HG02642 (cell line): ENCODE results near the gene ADPRHL1.
"Not testable (repeated sequence)": the region's sequence is repeated elsewhere in the genome, so short reads cannot be mapped to it uniquely, and the experiment has no call there.

Source experiments
- ATAC-seq: cut with Tn5 transposase; IDR thresholded peaks from one replicate; pipeline ENCODE4 v1.9.1; 2021; ENCODE audit warnings: mild to moderate bottlenecking; ENCODE audit not compliant: unreplicated experiment, poor library complexity

The ADPRHL1 gene

DNA sequence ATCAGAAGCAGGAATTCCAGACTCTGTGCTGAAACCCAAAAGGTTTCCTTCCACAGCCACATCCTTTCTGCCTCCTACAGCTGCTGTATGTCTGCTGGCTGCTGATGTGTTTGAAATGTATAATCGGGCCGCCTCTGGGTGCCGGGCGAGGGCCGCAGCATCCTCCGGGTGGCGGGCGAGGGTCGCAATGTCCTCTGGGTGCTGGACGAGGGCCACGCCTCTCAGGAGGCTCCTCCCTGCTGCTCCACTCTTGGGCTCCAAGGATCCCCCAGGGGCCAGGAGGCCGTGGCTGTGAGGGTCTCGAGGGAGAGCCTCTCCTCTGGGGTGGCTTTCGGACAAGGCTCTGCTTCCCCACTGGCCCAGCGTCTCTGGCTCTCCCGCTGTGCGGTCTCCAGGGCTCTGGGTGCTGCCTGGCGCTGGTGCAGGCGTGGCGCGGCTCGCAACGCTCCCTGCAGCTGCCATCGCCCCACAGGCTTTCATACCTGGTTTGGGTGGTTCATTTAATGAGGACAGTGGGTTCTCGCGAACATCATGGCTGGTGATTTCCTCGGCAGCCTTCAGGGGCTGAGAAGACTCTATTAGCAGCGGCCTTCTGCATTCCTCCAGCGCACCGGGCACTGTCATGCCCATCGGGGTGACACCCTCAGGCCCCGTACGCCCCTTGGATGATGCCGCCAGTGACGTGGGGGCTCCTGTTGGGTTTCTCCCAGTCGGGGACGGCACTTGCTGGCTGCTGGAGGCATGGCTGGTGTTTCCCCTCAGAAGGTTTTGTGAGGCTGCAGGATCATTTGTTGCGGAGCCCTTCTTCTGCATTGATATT is 47.6 kb downstream of the ADPRHL1 start:
- no peak for ATAC-seq

DNA sequence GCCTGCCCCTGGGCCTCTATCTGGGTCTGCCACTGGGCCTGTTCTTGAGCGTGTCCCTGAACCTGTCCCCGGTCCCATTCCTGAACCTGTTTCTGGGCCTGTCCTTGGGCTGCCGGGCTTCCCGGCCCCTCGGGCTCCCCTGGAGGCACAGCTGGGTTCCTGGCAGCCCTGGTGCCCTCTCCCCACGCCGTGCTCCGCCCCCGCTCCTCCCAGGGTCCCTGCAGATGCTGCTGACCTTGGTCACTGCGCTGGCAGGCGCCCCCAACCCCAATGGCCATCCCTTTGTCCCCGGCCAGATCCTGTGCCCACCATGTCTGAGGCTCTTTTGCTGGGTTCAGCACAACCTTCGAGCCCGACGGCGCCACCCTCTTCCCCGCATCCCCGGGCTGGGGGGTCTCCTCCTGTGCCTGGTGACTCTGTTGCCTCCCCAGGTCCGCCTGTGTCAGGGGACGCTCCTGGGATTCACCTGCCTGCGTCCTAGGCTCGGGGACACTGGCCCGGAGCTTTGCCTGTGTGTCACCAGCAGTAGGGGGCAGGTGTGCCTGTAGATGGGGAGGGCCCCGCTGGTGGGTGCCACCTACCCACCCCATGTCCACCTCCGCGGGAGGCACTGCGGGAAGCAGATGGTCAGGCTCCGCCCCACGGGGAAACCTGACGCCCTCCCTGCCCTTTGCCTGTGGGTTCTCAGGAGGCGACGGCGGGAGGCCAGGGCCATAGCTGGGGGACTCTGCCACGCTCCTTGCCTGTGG is 48.4 kb downstream of the ADPRHL1 start:
- no peak for ATAC-seq

GRCh38 chr13:113404366-113404722 is 48.9 kb downstream of the ADPRHL1 start:
- no peak for ATAC-seq

DNA sequence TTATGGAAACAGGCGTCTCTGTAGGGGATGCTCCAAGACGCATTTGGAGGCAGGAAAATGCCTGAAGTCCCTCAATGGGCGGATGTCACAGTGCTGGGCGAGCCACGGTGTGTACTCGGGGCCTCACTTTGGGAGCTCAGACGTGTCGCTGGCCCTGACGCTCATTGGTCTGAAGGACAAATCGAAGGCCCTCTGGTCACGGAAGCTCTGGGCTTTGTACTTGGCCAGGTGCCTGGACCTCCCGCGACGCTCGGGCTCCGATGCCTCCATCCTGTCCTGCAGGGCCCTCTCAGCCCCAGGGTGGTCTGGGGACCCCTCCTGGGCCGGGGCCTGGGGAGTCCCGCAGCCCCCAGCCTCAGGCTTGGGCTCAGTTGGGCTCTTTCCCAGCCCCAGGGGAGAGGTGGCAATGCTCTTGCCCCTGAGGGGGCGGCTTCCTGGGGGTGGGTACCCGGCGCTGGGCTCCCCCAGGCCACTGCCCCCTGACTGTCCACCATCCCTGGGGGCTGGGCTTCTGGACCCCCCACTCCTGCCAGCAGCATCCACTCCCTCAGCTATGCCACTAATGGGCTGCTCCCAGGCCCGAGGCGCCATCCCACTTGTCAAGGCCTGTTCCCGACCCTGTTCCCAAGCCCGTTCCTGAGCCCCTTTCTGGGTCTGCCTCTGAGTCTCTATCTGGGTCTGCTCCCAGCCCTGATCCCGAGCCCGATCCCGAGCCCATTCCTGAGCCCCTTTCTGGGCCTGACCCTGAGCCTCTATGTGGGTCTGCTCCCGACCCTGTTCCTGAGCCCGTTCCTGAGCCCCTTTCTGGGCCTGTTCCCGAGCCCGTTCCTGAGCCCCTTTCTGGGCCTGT is 49.8 kb downstream of the ADPRHL1 start:
- no peak for ATAC-seq

- no peak for ATAC-seq
Observed at GRCh38 chr13:113402471-113403254, 50.6 kb downstream of the ADPRHL1 start.

DNA sequence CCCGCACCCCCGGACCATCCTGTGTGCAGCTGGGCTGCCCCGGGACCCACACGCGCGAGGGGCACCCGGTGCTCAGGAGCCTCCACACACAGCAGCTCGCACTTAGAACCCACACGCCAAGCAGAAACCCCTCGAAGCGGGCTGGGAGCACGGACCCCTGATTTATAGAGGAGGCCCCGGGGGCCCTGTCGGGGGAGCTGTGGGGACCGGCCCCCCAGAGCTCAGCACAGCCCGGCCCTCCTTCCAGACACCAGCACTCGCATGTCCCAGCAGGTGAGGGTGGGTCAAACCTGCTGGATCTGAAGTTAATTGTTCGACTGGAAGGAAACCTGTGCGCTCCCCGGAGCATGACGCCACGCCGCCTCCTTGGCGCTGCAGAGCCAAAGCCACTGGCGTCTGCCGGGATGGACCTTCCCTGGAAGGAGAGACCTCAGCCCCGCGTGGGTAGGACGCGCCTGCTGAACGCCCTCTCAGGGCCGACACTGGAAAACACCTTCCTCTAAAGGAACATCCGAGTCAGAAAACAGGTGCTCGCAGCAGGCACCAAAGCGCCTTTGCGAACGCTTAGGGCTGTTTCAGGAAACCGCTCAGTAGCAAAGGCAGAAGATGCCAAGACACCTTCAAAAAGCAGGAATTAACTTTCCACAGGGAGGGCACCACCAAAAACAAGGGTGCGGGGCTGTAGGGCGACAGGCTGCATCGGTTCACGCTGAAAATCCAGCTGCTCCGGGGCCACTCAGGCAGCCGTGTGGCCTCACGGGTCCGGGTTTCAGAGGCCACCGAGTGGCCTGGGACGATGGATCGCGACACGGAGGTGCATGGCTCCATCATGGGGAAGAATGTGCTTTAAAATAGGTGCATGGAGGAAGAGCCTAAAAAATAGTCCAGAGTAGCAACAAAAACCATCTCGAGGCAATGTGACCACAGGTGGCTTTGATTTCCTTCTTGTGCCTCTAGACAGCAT is 51.6 kb downstream of the ADPRHL1 start:
- no peak for ATAC-seq

DNA sequence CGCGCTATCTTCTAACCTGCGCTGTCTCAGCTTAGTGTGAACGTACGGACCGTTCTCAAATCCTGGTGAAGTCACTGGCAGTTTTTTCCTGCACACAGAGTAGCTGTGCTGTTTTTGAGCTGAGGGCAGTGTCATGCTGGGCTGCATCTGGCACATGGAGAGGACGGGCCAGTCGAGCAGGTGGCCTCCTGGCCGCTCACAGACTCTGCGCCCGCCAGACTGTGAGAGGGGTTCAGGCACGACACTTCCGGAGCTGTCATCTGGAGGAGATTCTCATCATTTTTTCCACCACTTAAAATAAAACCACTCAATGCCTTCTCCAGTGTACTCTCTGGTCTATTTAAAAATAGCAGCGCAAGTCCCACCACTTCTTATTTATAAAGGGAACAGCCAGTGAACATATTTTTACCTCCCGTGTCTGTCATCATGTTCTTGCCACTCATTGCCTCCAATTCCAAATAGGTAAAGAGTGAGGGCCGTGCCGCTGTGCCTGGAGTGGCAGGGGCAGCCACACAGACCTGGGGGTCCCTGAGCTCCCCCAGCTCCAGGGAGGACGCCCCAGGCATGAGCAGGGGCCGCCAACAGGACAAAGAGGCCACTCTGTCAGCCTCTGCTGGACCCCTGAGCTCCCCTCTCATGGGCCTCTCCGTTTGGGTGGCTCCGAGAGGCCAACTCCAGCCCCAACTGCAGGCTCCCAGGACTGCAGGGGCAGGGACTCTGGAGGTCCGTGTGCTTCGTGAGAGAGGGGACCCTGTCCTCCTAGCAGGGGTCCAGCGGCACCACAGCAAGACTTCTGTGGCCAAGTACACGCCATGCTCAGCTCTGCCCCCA is 52.5 kb downstream of the ADPRHL1 start:
- no peak for ATAC-seq

GRCh38 chr13:113399755-113400149 is 53.5 kb downstream of the ADPRHL1 start:
- ATAC-seq = no peak

GRCh38 chr13:113398963-113399754 is 54.1 kb downstream of the ADPRHL1 start:
- ATAC-seq = no peak

DNA sequence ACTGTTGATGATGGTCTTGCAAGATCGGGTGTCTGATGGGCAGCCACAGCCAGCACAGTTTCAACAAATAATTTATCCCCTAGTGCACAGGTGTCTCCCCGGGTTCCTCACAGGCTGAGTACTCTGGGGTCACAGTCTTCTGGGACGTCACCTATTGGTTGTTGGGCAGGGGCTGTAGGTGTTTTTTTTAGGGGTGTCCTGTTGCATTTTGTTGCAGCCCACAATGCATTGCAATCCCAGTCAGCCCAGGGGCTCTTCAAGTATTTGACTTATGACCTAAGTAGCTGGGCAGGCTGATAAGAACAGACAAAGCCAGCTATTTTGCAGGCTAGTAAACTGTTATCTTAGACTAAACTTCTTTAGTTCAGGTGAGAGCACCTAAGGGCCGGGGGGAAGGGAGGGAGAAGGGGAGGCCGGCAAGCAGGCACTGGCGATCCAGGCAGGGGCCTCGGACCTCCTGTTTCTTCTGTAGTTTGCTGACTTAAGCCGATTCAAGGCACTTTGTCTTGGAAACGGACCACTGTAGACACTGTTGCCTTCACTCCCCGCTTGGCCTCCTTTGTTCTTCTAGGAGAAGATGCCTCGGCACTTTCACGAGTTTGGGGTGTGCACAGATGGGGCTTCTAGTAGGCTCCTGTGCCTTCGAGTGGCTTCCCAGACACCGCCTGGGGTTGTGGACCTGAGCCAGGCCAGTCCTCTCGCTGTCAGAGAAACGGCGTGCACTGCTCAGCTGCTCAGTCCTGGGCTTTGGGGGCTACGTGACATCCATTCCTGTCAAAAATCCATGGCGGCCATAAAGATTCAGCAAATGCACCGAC is 55.5 kb downstream of the ADPRHL1 start:
- no peak for ATAC-seq

DNA sequence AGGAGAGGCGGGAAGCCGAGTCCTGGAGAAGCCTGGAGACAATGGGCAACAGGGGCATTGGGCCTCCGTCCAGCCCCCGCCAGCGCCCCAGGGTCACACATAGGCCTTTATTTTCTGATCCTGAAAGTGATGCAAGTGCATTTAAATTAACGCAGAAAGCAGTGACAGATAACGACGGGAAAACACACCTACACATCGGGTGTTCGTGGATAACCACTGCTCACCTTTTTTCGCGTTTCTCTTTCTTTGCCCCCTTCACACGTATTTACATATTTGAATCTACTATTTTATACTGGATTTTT is 59.0 kb downstream of the ADPRHL1 start:
- no peak for ATAC-seq

- peak; percentile 96 for ATAC-seq
Observed at GRCh38 chr13:113393563-113394338, 59.5 kb downstream of the ADPRHL1 start.

GRCh38 chr13:113393226-113393562 is 60.1 kb downstream of the ADPRHL1 start:
- no peak for ATAC-seq

DNA sequence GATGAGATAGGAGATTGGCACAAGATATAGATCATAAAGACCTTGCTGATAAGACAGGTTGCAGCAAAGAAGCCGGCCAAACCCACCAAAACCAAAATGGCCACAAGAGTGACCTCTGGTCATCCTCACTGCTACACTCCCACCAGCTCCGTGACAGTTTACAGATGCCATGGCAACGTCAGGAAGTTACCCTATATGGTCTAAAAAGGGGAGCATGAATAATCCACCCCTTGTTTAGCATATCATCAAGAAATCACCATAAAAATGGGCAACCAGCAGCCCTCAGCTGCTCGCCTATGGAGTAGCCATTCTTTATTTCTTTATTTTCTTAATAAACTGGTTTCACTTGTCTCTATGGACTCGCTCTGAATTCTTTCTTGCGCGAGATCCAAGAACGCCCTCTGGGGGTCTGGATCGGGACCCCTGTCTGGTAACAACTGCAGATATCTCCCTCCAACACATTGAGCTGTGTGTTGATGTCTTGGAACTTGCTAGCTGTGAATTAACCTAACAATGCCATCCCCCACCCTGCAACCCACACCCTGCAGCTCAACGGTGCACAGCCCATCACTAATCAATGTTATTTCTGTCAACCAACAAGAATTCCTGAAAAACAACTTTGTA is 62.3 kb downstream of the ADPRHL1 start:
- ATAC-seq = no peak

DNA sequence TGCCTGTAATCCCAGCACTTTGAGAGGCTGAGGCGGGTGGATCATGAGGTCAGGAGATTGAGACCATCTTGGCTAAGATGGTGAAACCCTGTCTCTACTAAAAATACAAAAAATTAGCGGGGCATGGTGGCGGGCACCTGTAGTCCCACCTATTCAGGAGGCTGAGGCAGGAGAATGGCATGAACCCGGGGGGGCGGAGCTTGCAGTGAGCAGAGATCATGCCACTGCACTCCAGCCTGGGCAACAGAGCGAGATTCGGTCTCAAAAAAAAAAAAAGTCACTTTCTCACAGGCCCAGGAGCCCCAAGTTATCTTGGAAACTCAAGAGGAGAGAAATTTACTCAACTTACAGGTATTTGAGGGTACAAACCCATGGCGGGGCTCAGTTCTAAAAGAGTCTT is 63.7 kb downstream of the ADPRHL1 start:
- not testable (repeated sequence) for ATAC-seq

GRCh38 chr13:113387396-113387795 is 65.9 kb downstream of the ADPRHL1 start:
- no peak for ATAC-seq
